WI38 (cell line): ENCODE measurements around the gene PRDM11.

ENCODE experiments used
- H3K4me3 ChIP-seq: 2 replicates; pipeline ENCODE4 v1.5.1; 2011; ENCODE audit warnings: low read depth, mild to moderate bottlenecking, control low read depth, low read length
- TF ChIP-seq, protein P1 (sequence below): IDR thresholded peaks from 2 replicates; pipeline ENCODE4 v1.5.1; 2012; ENCODE audit warnings: low read depth, mild to moderate bottlenecking, control low read depth, low read length

The PRDM11 gene

DNA sequence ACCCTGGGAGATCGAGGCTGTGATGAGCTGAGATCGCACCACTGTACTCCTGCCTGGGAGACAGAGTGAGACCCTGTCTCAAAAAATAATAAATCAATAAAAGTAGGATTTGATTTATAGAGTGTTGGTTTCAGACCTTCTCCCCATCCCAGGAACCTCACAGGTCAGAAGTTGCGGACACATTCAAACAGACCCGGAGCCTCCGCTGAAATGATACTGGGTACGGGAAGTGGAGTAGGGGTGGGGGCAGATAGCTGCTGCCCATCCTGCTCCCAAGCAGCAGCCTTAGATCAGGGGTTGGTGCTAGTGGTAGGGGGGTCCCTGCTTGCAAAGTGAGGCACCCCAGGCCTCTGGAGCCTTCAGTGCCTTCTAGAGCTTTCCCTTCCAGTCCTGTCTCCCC, 7.8 kb downstream of the PRDM11 start:
- no peak overlapping the region for H3K4me3 ChIP-seq
- TF ChIP-seq, protein P1, sequence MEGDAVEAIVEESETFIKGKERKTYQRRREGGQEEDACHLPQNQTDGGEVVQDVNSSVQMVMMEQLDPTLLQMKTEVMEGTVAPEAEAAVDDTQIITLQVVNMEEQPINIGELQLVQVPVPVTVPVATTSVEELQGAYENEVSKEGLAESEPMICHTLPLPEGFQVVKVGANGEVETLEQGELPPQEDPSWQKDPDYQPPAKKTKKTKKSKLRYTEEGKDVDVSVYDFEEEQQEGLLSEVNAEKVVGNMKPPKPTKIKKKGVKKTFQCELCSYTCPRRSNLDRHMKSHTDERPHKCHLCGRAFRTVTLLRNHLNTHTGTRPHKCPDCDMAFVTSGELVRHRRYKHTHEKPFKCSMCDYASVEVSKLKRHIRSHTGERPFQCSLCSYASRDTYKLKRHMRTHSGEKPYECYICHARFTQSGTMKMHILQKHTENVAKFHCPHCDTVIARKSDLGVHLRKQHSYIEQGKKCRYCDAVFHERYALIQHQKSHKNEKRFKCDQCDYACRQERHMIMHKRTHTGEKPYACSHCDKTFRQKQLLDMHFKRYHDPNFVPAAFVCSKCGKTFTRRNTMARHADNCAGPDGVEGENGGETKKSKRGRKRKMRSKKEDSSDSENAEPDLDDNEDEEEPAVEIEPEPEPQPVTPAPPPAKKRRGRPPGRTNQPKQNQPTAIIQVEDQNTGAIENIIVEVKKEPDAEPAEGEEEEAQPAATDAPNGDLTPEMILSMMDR, result no peak

DNA sequence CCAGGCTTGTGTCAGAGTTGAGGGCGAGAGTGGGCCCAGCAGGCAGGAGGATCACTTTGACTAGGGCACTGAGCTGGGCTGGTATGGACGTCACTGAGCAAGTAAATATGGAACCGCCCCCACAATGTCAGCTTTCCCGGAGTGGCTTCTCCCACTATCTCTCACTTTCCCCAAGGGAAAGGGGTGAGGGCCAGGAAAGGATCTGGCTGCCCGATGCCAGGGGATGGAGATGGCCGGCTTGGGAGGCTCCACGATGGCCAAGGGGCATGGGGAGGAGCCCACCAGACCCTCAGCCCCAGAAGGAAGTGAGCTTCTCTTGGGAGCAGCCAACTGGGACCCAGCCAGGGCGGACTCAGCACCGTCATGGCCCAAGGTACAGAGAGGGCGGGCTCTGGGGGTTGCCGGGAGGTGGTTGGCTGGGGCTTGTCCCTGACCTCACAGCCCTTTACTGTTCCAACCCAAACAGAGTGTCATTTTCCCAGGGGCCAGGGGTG, 8.7 kb downstream of the PRDM11 start:
- H3K4me3 ChIP-seq, result no peak overlapping the region
- TF ChIP-seq, protein P1, result no peak

DNA sequence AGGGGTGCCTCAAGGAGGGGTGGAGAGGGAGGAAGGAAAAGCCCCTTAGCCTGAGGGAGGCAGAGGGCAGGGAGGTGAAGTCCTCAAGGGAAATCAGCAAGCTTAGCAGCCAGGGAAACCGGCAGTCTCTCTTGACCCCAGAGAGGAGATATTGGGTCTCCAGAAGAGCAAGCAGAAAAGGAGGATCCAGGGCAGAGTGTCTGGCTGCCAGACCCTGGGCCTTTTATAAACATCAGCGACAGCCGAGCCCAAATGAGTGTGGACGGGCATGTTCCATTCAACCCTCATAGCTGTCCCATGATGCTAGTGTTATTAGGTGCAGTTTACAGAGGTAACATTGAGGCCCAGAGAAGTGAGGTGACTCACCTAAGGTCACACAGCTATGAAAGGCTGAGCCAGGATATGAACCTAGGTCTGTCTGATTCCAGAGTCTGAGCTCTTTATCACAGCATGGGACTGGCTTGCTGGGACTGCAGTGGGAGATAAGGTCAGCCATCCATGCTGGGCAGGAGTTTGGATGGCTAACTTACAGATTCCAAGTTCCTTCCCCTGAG, 9.3 kb downstream of the PRDM11 start:
- no peak overlapping the region for H3K4me3 ChIP-seq
- TF ChIP-seq, protein P1, result no peak

DNA sequence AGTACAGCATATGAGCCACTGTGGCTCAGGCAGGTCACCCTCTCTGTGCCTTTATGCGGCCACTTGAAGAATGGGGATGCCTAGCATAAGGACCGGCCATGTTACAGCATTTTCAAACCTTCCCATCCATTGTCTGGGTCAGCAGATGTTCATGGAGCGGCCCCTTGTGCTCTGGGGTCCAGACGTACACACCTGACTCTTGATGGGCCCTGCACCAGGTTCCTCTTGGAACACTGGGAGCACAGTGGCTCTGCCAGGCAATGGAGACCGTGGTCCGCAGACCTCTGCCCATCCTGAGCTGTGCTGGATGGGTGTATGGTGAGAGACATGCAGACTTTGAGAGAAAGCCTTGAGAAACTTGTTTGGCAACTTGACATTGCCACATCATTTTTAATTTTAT, 9.8 kb downstream of the PRDM11 start:
- no peak overlapping the region for H3K4me3 ChIP-seq
- TF ChIP-seq, protein P1, result no peak

DNA sequence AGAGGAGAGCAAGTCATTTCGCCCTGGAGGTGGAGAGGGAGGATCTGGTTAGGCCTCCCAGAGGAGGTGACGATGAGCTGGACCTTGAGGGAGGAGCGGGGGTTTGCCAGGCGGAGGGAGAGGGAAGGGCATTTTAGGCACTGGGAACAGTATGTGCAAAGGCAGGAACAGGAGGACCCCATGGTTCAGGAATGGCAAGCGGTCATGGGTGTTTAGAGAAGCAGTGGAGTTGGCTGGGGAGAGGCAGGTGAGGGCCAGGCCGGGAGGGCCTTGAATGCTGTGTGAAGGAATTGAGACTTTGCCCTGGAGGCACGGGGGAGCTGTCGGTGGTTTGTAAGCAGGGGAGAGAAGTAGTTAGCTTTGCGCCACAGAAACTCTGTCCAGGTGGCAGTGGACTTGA, 10.3 kb downstream of the PRDM11 start:
- TF ChIP-seq, protein P1, result no peak

DNA sequence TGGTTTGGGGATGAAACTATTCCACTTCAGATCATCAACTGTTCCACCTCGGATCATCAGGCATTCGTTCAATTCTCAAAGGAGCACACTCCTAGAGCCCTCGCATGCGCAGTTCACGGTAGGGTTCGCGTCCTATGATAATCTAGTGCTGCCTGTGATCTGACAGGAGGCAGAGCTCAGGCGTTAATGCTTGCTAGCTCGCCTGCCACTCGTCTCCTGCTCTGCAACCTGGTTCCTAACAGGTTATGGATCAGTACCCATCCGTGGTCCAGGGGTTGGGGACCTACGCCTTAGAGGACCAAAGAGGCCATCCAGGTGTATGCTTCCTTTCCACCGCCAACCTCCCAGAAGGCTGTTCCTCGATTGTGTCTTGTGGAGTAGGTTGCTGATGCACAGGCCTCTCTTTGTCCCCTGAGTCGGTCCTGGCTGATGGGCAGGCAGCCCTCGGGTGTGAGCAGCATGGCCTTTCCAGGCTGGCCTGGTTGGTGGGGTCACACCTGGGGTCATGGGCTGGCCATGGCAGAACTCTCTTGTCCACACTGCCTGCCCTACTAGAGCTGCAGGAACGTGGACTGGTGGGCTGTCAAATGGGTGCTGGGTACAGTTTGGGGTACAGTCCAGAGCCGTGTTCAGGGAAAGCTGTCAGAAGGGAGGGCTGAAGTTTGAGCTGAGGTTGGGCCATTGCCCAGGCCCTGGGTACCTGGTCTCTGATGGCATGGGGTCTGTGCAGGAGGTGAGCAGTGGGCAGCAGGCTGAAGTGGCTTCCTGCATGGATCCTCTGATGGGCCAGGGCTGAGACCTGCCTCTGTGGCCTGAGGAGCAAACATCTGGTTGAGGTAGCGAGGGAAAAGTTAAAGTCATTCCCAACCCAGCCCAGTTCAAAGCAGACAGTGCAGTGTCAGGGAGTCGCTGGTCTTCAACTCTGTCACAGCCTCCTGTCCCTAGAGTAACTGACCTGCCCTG, 11.1 kb downstream of the PRDM11 start:
- TF ChIP-seq, protein P1, result no peak
- no peak overlapping the region for H3K4me3 ChIP-seq

More for the DNA sequence above, 10.3 kb downstream of the PRDM11 start:
- H3K4me3 ChIP-seq, result no peak overlapping the region

DNA sequence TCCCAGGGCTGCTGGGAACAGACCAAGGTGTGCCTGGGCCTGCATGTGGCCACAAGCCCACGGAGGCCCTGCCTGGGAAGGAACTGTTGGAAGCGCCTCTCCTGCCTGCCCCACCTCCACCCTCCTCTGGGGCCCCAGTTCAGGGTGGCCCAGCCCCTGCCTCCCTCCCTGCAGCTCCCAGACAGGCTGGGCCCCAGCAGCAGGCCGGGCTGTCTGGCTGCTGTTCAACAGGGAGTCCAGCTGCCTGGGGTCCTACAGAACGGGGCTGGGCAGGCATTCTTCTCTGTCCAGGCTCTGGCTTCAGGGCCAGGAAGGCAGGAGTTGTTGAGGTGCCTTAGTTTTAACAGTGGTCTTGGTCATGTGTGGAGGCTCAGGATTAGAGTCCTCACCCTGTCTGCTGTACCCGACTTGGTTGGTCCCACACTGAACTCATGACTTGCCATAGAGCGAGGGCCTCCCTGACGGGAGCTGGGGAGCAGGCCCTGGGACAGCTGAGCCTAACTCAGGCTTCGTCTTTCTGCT, 11.8 kb downstream of the PRDM11 start:
- TF ChIP-seq, protein P1, result no peak
- no peak overlapping the region for H3K4me3 ChIP-seq
